Ascending aorta (tissue), 2 donors: ENCODE results near the gene ROCK2. TPM values are rescaled to one million over a fixed set of nuclear protein-coding genes. Genes with fewer than 3 reads are reported as not detected.

Source experiments
- DNase-seq, 2 donors: peaks; one replicate each; pipeline ENCODE4 v3.0.0-alpha.2; 2019; ENCODE audit warnings: low spot score in 2 of 2
- H3K27ac ChIP-seq, 2 donors: fragments of 200-600 bp; sonication (generic); one replicate each; pipeline ENCODE4 v1.5.1; 2016 to 2017; ENCODE audit warnings: mild to moderate bottlenecking in 1 of 2
- H3K27me3 ChIP-seq: fragments of 200-600 bp; sonication (generic); one replicate; pipeline ENCODE4 v1.5.1; 2017
- H3K36me3 ChIP-seq, 2 donors: fragments of 200-600 bp; sonication (generic); one replicate each; pipeline ENCODE4 v1.5.1; 2016
- H3K4me1 ChIP-seq, 2 donors: fragments of 200-600 bp; sonication (generic); one replicate each; pipeline ENCODE4 v1.5.1; 2016 to 2017; ENCODE audit warnings: mild to moderate bottlenecking in 1 of 2
- H3K4me3 ChIP-seq, 2 donors: fragments of 200-600 bp; sonication (generic); one replicate each; pipeline ENCODE4 v1.5.1; 2016 to 2017; ENCODE audit warnings: mild to moderate bottlenecking in 1 of 2
- H3K9me3 ChIP-seq, 2 donors: fragments of 200-600 bp; sonication (generic); one replicate each; pipeline ENCODE4 v1.5.1; 2016
- CTCF ChIP-seq, 3 experiments: fragments of 200-600 bp in 2 of 3; fragments of 450-650 bp in 1 of 3; sonication (generic) in 2 of 3; IDR thresholded peaks; one replicate each; pipeline ENCODE4 v1.5.1; 2016 to 2019; ENCODE audit warnings: antibody characterized with exemption in 3 of 3, mild to moderate bottlenecking in 1 of 3, moderate library complexity in 1 of 3
- intact Hi-C: fragments of 100-400 bp; cut with DNase I; formaldehyde crosslinking; loops from one replicate; pipeline ENCODE4 v1.15.1; 2023
- total RNA-seq: library from RNA; depleted of rRNA; stranded (reverse); fragments of >200 nt; gene quantifications from one replicate; pipeline ENCODE4 v1.1.0, GENCODE V29; 2016

Gene ROCK2
- total RNA-seq, 1 donor from 2014 or later, result 33.0 TPM

GRCh38 chr2:11145350-11145749 lies 199.1 kb downstream of the ROCK2 start:
- no peak for DNase-seq
- Histone ChIP-seq H3K4me3 (no peak overlapping the region), H3K27me3 (no peaks in the 10 kb centered on the region), H3K4me1 (no peaks in the 10 kb centered on the region), H3K36me3 (no peaks in the 10 kb centered on the region), H3K9me3 (no peaks in the 10 kb centered on the region), H3K27ac (no peak overlapping the region)
- intact Hi-C loops, result no loop called here
- TF ChIP-seq CTCF (IDR thresholded peaks at IDR 0.05), result no peak

GRCh38 chr2:11144738-11145079 lies 199.7 kb downstream of the ROCK2 start:
- no peak for DNase-seq
- intact Hi-C loops, result no loop called here
- H3K9me3 ChIP-seq, result no peaks in the 10 kb centered on the region
- no peak overlapping the region for H3K4me3 ChIP-seq
- no peaks in the 10 kb centered on the region for H3K36me3 ChIP-seq
- H3K27me3 ChIP-seq, result no peaks in the 10 kb centered on the region
- H3K27ac ChIP-seq, result no peak overlapping the region
- no peak for TF ChIP-seq CTCF (IDR thresholded peaks at IDR 0.05)
- no peaks in the 10 kb centered on the region for H3K4me1 ChIP-seq

GRCh38 chr2:11144077-11144737 lies 200.2 kb downstream of the ROCK2 start:
- no peak for DNase-seq
- Histone ChIP-seq H3K36me3 (no peaks in the 10 kb centered on the region), H3K4me3 (no peak overlapping the region), H3K9me3 (no peaks in the 10 kb centered on the region), H3K27ac (no peak overlapping the region), H3K27me3 (no peaks in the 10 kb centered on the region), H3K4me1 (no peaks in the 10 kb centered on the region)
- intact Hi-C loops, result no loop called here
- no peak for TF ChIP-seq CTCF (IDR thresholded peaks at IDR 0.05)

GRCh38 chr2:11142987-11143386 lies 201.4 kb downstream of the ROCK2 start:
- H3K27ac ChIP-seq, result no peak overlapping the region
- DNase-seq, result no peak
- H3K9me3 ChIP-seq, result no peaks in the 10 kb centered on the region
- no peak for TF ChIP-seq CTCF (IDR thresholded peaks at IDR 0.05)
- H3K4me1 ChIP-seq, result no peaks in the 10 kb centered on the region
- no peak overlapping the region for H3K4me3 ChIP-seq
- intact Hi-C loops, result no loop called here
- H3K27me3 ChIP-seq, result no peaks in the 10 kb centered on the region
- H3K36me3 ChIP-seq, result no peaks in the 10 kb centered on the region

GRCh38 chr2:11142330-11142729 lies 202.1 kb downstream of the ROCK2 start:
- H3K4me1 ChIP-seq, result no peaks in the 10 kb centered on the region
- intact Hi-C loops, result no loop called here
- H3K4me3 ChIP-seq, result no peak overlapping the region
- no peaks in the 10 kb centered on the region for H3K9me3 ChIP-seq
- H3K27me3 ChIP-seq, result no peaks in the 10 kb centered on the region
- H3K36me3 ChIP-seq, result no peaks in the 10 kb centered on the region
- TF ChIP-seq CTCF (IDR thresholded peaks at IDR 0.05), result no peak
- DNase-seq, result no peak
- no peak overlapping the region for H3K27ac ChIP-seq

- no peaks in the 10 kb centered on the region for H3K36me3 ChIP-seq
- H3K9me3 ChIP-seq, result no peaks in the 10 kb centered on the region
- TF ChIP-seq CTCF (IDR thresholded peaks at IDR 0.05), result no peak
- intact Hi-C loops, result no loop called here
- H3K27me3 ChIP-seq, result no peaks in the 10 kb centered on the region
- DNase-seq, result no peak
- no peak overlapping the region for H3K27ac ChIP-seq
- H3K4me3 ChIP-seq, result no peak overlapping the region
- H3K4me1 ChIP-seq, result no peaks in the 10 kb centered on the region
Measured at GRCh38 chr2:11141319-11141718, 203.1 kb downstream of the ROCK2 start.
